ENCODE data around the gene LCN15.

DNA sequence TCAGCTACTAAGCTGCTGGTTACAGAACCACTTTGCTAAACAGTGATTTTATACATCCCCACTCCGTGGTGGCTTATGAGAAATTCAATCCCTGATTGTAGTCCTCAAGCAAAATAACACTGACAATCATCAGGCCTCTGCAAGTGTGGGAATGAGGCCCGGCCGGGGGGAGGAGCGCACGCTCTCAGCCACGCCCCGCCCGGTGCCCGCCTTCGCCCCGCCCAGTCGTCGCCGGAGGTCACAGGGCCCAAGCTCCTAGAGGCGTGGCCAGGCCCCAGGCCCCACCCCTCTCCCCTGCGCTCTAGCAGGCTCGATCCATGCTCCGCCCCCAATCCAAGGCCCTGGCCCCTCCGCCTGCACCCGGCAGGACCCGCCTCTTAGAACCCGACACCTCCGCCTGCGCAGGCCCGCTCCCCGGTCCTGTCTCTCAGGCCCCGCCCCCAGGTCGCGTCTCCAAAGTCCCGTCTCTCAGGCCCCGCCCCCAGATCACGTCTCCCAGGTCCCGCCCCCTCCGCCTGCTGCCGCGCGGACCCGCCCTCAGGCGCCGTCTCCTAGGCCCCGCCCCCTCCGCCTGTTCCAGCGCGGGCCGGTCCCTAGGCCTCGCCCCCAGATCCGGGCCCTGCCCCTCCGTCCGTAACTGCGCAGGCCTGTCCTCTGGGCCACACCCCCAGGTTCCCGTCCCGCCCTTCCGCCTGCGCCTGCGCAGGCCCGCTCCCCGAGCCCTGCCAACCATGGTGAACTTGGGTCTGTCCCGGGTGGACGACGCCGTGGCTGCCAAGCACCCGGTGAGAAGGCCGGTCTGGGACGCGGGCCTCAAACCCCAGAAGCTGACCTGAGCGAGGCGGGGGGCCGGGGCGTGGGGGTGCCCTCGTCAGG is 26.6 kb upstream of the LCN15 start, which contains the start of gene TMEM141:
- TF ChIP-seq, protein P1, sequence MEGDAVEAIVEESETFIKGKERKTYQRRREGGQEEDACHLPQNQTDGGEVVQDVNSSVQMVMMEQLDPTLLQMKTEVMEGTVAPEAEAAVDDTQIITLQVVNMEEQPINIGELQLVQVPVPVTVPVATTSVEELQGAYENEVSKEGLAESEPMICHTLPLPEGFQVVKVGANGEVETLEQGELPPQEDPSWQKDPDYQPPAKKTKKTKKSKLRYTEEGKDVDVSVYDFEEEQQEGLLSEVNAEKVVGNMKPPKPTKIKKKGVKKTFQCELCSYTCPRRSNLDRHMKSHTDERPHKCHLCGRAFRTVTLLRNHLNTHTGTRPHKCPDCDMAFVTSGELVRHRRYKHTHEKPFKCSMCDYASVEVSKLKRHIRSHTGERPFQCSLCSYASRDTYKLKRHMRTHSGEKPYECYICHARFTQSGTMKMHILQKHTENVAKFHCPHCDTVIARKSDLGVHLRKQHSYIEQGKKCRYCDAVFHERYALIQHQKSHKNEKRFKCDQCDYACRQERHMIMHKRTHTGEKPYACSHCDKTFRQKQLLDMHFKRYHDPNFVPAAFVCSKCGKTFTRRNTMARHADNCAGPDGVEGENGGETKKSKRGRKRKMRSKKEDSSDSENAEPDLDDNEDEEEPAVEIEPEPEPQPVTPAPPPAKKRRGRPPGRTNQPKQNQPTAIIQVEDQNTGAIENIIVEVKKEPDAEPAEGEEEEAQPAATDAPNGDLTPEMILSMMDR (conservative IDR thresholded peaks at IDR 0.05; ENCODE audit: low read length): no peak
- TF ChIP-seq EZH2phosphoT487 (IDR thresholded peaks at IDR 0.05; ENCODE audit: borderline replicate concordance, low read depth, low read length): no peak

All from OCI-LY7 (cell line).